ENCODE data around the gene TNNC2.

Gene TNNC2

DNA sequence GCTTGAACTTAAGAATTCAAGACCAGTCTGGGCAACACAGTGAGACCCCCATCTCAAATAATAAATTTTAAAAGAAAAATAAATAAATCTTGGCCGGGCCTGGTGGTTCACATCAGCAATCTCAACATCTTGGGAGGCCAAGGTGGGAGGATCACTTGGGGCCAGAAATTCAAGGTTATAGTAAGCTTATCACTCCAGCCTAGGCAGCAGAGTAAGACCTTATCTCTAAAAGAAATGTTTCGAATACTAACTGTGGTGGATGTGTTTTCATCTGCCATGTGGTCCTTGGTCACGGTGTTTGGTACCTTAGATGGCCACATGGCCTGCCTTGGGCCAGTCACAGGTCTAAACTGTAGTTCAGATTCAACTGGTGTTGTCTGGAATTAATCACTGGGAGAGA lies 8.9 kb downstream of the TNNC2 start:
- TF ChIP-seq, protein P1, sequence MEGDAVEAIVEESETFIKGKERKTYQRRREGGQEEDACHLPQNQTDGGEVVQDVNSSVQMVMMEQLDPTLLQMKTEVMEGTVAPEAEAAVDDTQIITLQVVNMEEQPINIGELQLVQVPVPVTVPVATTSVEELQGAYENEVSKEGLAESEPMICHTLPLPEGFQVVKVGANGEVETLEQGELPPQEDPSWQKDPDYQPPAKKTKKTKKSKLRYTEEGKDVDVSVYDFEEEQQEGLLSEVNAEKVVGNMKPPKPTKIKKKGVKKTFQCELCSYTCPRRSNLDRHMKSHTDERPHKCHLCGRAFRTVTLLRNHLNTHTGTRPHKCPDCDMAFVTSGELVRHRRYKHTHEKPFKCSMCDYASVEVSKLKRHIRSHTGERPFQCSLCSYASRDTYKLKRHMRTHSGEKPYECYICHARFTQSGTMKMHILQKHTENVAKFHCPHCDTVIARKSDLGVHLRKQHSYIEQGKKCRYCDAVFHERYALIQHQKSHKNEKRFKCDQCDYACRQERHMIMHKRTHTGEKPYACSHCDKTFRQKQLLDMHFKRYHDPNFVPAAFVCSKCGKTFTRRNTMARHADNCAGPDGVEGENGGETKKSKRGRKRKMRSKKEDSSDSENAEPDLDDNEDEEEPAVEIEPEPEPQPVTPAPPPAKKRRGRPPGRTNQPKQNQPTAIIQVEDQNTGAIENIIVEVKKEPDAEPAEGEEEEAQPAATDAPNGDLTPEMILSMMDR (IDR thresholded peaks at IDR 0.05; ENCODE audit: extremely low read depth, missing control alignments) = no peak
- DNase-seq (ENCODE audit: low spot score) = no peak

DNA sequence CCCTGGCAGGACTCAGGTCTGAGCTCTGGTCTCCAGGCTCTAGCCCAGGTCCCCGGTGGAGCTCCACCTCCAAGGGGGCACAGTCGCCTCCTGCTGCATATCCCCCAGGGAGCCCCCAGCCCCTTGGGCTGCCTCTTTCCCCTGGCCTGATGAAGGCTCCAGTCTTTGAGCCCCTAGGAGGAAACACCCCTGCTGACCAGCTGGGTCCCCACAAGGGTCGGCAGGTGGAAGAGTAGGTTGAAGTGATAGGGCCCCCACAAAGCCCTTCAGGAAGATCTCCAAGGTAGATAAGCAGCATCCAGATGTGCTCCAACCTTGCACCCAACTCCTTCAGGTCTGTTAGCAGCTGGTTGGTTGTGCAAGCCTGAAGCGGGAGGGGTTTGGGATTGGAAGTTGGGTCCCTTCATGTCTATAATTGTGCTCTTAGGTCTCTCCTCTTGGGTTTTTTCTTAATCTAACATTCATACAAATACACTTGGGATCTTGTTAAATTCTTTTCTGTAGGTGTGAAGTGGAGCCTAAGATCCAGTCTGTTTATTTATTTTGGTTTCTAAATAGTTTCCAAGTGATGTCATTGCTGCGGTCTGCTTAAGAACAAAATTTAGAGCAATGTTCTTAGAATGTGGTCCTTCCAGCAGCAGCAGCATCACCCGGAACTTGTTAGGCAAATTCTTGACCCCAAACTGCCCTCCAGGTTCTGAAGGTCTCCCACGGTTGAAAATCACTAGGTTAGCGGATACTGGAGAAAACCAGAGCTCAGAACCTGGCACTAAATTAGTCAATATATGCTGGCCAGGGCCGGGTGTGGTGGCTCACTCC lies 9.5 kb downstream of the TNNC2 start:
- TF ChIP-seq, protein P1 (IDR thresholded peaks at IDR 0.05; ENCODE audit: extremely low read depth, missing control alignments) = no peak
- DNase-seq (ENCODE audit: low spot score) = no peak

DNA sequence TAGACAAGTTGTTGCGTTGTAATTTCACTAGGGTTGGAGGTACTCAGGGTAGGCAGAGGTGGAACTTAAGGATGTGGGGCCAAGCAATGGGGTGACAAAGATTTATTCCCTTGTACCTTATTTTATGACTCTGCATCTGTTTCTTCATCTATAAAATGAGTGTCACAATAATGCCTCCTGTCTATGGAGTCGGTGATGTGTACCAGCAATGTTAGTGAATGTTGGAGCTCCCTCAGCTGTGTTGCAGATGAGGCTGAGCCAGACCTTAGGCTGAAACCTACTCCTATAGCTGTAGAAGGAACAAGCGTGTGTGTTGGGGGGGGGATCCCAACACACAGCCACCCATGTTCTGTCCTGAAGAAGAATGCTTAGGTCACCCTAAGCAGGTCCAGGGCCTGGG lies 10.2 kb downstream of the TNNC2 start:
- TF ChIP-seq, protein P1 (IDR thresholded peaks at IDR 0.05; ENCODE audit: extremely low read depth, missing control alignments) = no peak
- DNase-seq (ENCODE audit: low spot score) = no peak

DNA sequence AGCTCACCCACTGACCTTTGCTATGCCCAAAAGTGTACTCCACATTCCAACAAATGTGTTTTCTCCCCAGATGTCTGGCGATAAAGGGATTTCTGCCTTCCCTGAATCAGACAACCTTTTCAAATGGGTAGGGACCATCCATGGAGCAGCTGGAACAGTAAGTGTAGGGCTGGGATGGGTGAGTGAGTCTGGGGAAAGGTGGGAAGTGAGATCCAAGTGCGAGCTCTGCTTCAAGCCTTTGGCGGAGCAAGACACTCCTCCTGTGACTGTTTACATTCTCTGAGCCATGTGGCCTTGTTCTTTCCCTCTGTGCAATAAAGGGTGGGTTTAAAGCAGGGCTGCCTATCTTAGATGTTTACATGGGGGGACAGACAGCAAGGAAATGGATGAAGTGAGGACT lies 12.8 kb downstream of the TNNC2 start:
- DNase-seq (ENCODE audit: low spot score) = no peak
- TF ChIP-seq, protein P1 (IDR thresholded peaks at IDR 0.05; ENCODE audit: extremely low read depth, missing control alignments) = no peak

DNA sequence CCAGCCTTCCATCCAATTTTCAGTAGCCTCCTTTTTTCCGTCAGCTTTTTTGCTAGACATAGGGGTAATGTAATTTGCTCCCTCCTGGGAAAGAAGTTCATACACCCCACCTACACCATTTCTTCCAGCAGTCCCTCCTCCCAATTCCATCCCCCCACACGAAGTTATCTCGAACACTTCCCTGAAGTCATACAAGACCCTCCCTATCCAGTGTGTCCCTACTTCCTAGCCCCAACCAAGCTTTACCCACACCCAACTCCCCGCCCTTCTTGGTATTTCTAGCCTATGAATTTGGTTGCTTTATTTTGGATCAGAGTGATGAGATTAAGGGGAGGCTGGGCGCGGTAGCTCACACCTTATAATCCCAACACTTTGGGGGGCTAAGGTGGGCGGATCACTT lies 13.6 kb downstream of the TNNC2 start:
- no peak for DNase-seq (ENCODE audit: low spot score)

DNA sequence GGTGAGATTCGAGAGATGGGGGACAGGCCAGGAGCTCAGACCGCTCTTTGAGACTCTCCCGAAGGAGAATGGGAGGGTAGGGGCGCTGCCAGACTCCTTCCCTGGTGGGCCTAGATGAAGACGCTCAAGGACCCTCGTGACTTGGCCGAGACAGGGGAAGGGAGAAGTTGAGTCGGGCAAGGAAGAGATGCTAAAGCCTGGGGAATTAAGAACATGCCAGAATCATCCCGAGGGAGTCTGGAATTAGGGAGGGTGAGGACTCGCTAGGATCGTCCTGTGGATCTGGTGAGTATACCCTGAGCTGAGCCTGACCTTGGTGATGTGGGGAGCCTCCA lies 14.1 kb downstream of the TNNC2 start:
- TF ChIP-seq, protein P1 (IDR thresholded peaks at IDR 0.05; ENCODE audit: extremely low read depth, missing control alignments) = no peak
- no peak for DNase-seq (ENCODE audit: low spot score)

More for the DNA sequence above, 13.6 kb downstream of the TNNC2 start:
- TF ChIP-seq, protein P1 (IDR thresholded peaks at IDR 0.05; ENCODE audit: extremely low read depth, missing control alignments) = no peak

DNA sequence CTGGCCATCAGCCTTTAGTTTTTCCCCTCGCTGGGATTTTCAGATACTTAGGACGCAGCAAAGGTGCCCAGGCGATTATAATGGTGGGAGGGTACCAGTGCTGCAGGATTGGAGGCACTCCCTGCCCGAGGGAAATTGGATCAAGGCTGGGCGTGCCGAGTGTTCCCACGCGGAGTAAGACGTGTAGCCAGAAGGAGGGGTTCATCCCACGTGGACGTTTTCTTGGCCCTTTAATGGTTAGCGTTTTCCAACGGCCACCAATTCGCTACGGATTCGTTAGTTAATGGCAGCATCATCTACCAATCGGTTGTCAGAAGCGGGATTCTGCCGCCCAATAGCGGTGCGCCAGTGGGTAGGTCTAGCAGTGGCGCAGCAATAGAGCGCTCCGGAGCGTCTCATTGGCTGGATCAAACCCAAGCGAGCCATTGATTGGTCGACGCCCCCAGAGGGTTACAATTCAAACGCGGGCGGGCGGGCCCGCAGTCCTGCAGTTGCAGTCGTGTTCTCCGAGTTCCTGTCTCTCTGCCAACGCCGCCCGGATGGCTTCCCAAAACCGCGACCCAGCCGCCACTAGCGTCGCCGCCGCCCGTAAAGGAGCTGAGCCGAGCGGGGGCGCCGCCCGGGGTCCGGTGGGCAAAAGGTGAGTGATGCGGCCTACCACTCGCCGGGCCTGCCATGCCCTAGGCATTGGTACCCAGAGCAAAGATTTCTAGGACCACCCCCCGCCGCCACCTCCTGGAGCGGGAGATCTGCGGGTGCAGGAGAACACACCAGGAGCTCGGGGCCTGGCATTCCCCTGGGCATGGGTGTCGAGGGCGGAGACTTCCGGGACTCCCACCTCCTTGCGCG lies 14.7 kb downstream of the TNNC2 start, which contains the start of gene UBE2C:
Gene UBE2C (plus strand): TSS at position 488 of the 849 bp plus-strand sequence. CDS start 52 bp downstream, at position 540.
- peak; percentile 97 for DNase-seq (ENCODE audit: low spot score)
- TF ChIP-seq, protein P1 (IDR thresholded peaks at IDR 0.05; ENCODE audit: extremely low read depth, missing control alignments) = no peak

Measured in GM20000 (cell line).